ENCODE measurements around the gene SMARCC2. TPM values are rescaled to one million over a fixed set of nuclear protein-coding genes. Genes with fewer than 3 reads are reported as not detected.

The SMARCC2 gene
- total RNA-seq, 1 experiment from 2014 or later: 150 TPM

DNA sequence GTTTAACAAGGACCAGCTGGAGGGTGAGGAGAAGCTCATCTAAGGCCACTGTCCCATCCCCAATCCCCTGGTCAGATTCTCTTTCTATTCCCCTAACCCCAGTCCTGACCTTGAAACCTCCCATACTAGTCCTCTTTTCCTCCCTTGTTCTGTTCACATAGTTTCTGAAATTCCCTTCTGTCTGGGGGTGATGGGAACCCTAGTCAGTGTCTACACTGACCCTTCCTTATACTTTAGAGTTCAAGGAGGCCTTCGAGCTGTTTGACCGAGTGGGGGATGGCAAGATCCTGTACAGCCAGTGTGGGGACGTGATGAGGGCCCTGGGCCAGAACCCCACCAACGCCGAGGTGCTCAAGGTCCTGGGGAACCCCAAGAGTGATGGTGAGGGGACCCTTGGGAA, 34.5 kb downstream of the SMARCC2 start:
- TF ChIP-seq, protein P1, sequence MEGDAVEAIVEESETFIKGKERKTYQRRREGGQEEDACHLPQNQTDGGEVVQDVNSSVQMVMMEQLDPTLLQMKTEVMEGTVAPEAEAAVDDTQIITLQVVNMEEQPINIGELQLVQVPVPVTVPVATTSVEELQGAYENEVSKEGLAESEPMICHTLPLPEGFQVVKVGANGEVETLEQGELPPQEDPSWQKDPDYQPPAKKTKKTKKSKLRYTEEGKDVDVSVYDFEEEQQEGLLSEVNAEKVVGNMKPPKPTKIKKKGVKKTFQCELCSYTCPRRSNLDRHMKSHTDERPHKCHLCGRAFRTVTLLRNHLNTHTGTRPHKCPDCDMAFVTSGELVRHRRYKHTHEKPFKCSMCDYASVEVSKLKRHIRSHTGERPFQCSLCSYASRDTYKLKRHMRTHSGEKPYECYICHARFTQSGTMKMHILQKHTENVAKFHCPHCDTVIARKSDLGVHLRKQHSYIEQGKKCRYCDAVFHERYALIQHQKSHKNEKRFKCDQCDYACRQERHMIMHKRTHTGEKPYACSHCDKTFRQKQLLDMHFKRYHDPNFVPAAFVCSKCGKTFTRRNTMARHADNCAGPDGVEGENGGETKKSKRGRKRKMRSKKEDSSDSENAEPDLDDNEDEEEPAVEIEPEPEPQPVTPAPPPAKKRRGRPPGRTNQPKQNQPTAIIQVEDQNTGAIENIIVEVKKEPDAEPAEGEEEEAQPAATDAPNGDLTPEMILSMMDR (IDR thresholded peaks at IDR 0.05; ENCODE audit: unreplicated experiment): no peak
- Mint-ChIP-seq H3K4me1 (ENCODE audit: low read depth, unreplicated experiment) (peaks cover 28% of the 10 kb centered on the region), H3K27me3 (ENCODE audit: unreplicated experiment) (no peaks in the 10 kb centered on the region), H3K9me3 (ENCODE audit: low read depth, unreplicated experiment) (no peaks in the 10 kb centered on the region), H3K27ac (ENCODE audit: unreplicated experiment) (no peak overlapping the region), H3K4me3 (ENCODE audit: low read depth, unreplicated experiment) (no peak overlapping the region), H3K36me3 (ENCODE audit: insufficient read depth, unreplicated experiment) (peaks cover 71% of the 10 kb centered on the region)
- intact Hi-C loops (cut with micrococcal nuclease; ENCODE audit: unreplicated experiment): loop anchor here (5.0 kb wide), 1 partner anchor 38 kb away; the partner anchor contains the start of genes RPL41 and ZC3H10
- CTCF ChIA-PET: no interaction called here
- DNase-seq: no peak
- no TSS peak for BruUV-seq (replicated peaks)

DNA sequence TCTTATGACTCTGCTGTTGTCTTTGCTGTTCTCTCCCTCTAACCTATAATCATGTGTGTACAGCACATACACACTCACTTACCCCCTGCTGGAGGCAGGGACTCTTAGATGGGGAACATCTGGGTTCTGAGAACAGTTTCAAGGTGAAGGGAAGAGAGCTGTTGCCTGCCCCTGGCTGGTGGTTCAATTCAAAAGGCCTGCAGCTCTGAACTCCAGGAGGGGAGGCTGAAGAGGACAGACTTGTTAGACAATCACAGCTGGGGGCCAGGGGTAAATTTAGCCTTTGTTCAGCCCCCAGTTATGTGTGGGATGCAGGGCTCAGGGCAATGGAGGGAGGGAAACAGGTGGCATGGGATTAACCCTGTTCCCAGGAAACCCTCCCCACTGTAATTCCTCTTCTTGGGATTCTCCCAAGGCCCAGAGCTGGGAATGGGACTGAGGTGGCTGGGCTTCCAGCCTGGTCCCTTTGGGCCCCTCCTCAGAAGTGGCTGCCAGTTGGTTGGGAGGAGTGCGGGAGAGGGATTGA, 35.0 kb downstream of the SMARCC2 start:
- TF ChIP-seq, protein P1 (IDR thresholded peaks at IDR 0.05; ENCODE audit: unreplicated experiment): no peak
- Mint-ChIP-seq H3K9me3 (ENCODE audit: low read depth, unreplicated experiment) (no peaks in the 10 kb centered on the region), H3K27me3 (ENCODE audit: unreplicated experiment) (no peaks in the 10 kb centered on the region), H3K4me1 (ENCODE audit: low read depth, unreplicated experiment) (peaks cover 23% of the 10 kb centered on the region), H3K36me3 (ENCODE audit: insufficient read depth, unreplicated experiment) (peaks cover 65% of the 10 kb centered on the region), H3K27ac (ENCODE audit: unreplicated experiment) (no peak overlapping the region), H3K4me3 (ENCODE audit: low read depth, unreplicated experiment) (no peak overlapping the region)
- no TSS peak for BruUV-seq (replicated peaks)
- DNase-seq: no peak
- intact Hi-C loops (cut with micrococcal nuclease; ENCODE audit: unreplicated experiment): no loop called here
- CTCF ChIA-PET: no interaction called here

DNA sequence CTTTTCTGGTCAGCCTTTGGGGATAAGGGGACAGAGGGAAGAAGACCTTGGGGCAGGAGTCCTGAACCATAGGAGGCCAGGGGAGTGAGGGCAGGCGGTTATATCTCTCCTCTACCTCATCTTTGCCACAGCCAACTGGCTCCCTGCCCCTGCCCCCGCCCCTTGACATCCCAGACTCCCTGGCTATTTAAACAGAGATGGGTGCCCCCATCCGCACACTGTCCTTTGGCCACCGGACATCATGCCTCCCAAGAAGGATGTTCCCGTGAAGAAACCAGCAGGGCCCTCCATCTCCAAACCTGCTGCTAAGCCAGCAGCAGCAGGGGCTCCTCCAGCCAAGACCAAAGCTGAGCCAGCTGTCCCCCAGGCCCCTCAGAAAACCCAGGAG, 35.6 kb downstream of the SMARCC2 start:
- peaks cover 59% of the 10 kb centered on the region for H3K36me3 Mint-ChIP-seq (ENCODE audit: insufficient read depth, unreplicated experiment)
- CTCF ChIA-PET: no interaction called here

DNA sequence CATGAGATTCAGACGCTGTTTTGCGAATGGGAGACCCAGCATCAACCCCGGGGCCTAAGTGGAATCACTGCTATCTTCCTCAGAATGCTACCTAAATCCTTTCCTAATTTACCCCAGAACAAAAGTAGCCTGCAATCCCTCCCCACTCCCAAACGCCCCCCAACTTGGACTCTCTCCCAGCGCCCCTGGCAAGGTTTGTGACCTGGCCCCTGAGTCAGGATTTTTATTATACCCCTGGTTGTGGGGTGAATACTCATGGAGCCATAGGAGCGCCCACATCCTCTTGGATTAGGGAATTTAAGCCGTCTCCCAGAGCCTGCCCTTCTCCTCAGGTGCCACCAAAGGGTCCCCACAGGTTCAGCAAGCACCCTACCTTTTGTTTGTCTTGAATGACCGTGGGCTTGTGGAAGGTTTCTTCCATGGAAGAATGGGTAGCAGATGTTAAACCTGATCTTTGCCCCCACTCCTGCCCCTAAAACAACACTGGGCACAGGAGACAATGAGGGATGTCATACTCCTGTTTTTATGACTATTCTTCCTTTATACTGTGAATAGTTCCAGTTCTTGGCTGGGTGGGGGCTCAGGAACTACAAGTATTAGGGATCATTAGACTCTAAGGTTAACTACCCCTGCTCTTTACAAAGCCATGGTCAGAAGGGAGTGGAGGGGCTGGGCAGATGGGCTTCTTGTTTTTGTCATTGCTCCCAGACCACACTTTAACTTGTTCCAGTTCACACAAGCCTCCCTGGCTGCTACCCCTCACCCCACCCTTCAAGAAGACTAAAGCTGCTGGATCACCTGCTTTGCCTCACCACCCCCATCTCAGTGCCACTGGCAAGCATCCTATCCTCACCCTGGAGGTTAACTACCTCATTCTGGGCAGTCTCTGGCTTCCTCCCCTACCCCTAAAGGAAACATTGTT, 36.3 kb downstream of the SMARCC2 start:
- Mint-ChIP-seq H3K4me3 (ENCODE audit: low read depth, unreplicated experiment) (peak overlapping the region; percentile 73), H3K27me3 (ENCODE audit: unreplicated experiment) (no peaks in the 10 kb centered on the region), H3K4me1 (ENCODE audit: low read depth, unreplicated experiment) (peaks cover 14% of the 10 kb centered on the region), H3K9me3 (ENCODE audit: low read depth, unreplicated experiment) (no peaks in the 10 kb centered on the region), H3K36me3 (ENCODE audit: insufficient read depth, unreplicated experiment) (peaks cover 53% of the 10 kb centered on the region), H3K27ac (ENCODE audit: unreplicated experiment) (no peak overlapping the region)
- DNase-seq: no peak
- TF ChIP-seq, protein P1 (IDR thresholded peaks at IDR 0.05; ENCODE audit: unreplicated experiment): no peak
- CTCF ChIA-PET: no interaction called here
- BruUV-seq (replicated peaks): no TSS peak
- intact Hi-C loops (cut with micrococcal nuclease; ENCODE audit: unreplicated experiment): no loop called here

More for the DNA sequence above, 35.6 kb downstream of the SMARCC2 start:
- H3K4me3 Mint-ChIP-seq (ENCODE audit: low read depth, unreplicated experiment): peak overlapping the region; percentile 73
- TF ChIP-seq, protein P1 (IDR thresholded peaks at IDR 0.05; ENCODE audit: unreplicated experiment): no peak
- no peak overlapping the region for H3K27ac Mint-ChIP-seq (ENCODE audit: unreplicated experiment)
- H3K4me1 Mint-ChIP-seq (ENCODE audit: low read depth, unreplicated experiment): peaks cover 17% of the 10 kb centered on the region
- intact Hi-C loops (cut with micrococcal nuclease; ENCODE audit: unreplicated experiment): no loop called here
- no peak for DNase-seq
- H3K9me3 Mint-ChIP-seq (ENCODE audit: low read depth, unreplicated experiment): no peaks in the 10 kb centered on the region
- no peaks in the 10 kb centered on the region for H3K27me3 Mint-ChIP-seq (ENCODE audit: unreplicated experiment)
- no TSS peak for BruUV-seq (replicated peaks)
